ENCODE results near the gene WNT8A. TPM values are rescaled to one million over a fixed set of nuclear protein-coding genes. Genes with fewer than 3 reads are reported as not detected.

WNT8A gene
- total RNA-seq, 1 donor from 2014 or later: not detected

DNA sequence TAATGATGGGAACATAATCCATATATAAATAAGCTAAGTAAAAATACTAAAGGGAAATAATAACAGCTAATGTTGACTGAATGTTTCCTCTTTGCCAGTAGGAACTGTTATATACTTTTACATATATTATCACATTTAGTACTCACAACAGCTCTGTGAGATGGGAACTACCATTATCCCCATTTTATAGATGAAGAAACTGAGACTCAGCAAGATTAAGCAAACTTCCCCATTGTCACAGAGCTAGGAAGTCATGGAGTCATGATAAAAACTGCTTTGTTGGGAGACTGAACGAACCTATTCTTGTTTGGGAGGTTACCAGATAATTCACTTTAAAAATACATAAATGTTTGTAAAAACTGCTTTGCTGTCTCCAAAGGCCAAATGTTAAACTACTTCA lies 23.4 kb downstream of the WNT8A start:
- ATAC-seq (no peak), DNase-seq (no peak)
- intact Hi-C loops (cut with DNase I): no loop called here
- TF ChIP-seq, protein P1, sequence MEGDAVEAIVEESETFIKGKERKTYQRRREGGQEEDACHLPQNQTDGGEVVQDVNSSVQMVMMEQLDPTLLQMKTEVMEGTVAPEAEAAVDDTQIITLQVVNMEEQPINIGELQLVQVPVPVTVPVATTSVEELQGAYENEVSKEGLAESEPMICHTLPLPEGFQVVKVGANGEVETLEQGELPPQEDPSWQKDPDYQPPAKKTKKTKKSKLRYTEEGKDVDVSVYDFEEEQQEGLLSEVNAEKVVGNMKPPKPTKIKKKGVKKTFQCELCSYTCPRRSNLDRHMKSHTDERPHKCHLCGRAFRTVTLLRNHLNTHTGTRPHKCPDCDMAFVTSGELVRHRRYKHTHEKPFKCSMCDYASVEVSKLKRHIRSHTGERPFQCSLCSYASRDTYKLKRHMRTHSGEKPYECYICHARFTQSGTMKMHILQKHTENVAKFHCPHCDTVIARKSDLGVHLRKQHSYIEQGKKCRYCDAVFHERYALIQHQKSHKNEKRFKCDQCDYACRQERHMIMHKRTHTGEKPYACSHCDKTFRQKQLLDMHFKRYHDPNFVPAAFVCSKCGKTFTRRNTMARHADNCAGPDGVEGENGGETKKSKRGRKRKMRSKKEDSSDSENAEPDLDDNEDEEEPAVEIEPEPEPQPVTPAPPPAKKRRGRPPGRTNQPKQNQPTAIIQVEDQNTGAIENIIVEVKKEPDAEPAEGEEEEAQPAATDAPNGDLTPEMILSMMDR (IDR thresholded peaks at IDR 0.05): no peak
- Histone ChIP-seq H3K9me3 (no peaks in the 10 kb centered on the region), H3K27me3 (no peaks in the 10 kb centered on the region), H3K27ac (no peak overlapping the region), H3K4me1 (no peaks in the 10 kb centered on the region), H3K4me3 (no peak overlapping the region), H3K36me3 (no peaks in the 10 kb centered on the region)

DNA sequence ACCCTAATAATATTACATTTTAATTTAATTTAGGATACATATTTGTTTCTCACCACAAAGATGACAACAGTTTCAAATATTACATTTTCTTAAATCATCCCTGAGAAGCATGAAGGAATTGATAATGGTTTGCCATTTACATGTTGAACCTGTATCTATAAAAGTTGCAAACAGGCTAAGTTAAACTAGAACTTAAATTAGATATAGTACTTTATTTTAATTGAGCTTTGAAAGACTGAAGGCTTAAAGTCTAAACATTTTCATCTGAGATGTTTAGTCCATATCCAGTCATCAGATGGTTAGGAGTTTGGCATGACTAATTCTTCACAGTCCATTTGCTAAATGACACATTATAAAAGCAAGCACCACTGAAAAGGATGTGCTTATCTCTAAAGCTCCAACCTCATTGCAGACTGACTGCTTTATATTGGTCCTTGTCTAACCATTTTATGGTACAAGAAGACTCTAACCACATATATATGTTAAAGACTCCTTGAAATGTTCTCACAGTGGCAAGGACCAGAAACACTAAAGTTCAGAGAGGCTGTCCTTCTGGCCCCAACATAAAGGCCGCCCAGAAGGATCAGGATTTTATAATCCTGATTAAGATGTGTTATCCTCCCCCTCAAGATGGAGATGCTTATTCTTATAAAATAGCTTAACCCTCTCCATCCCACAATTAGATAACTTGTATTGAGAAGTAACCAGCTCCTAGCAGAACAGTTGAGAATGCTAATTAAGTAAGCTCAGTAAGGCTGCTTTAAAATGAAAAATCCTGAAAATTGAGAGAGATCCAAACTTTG lies 25.8 kb downstream of the WNT8A start:
- intact Hi-C loops (cut with DNase I): no loop called here
- Histone ChIP-seq H3K4me3 (no peak overlapping the region), H3K36me3 (no peaks in the 10 kb centered on the region), H3K9me3 (no peaks in the 10 kb centered on the region), H3K4me1 (no peaks in the 10 kb centered on the region), H3K27me3 (no peaks in the 10 kb centered on the region), H3K27ac (no peak overlapping the region)
- TF ChIP-seq, protein P1 (IDR thresholded peaks at IDR 0.05): no peak
- no peak for DNase-seq
- ATAC-seq: no peak

DNA sequence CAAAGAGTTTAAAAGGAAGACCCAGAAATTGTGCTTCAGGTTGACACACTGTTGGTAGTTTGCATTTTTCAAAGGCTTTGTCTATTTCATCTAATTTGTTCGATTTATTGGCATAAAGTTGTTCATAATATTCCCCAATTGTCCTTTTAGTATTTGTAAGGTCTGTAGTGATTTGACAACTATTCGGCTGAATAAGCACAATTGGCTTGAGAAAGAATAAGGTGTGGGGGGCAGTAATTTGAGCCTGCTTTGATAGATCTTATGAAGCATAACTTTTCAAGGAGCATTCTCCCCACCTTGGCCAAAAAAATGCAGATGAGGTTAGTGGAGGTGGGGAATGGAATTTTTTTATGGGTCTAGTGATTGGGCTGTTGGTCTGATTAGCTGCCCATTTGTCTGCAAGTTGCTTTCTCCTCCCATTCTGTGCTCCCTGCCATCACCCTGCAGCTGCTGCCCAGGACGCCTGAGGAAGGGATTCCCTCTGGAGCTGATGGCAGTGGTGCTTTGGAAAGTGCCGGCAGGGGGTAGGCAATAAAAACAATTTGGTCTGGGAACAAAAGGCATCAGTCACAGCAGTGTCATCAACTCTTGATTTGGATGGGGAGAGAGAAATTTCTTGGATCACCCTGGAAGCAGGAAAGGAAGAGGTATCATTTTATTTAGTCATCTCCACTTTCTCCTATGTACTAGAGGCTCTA lies 26.6 kb downstream of the WNT8A start:
- ATAC-seq (no peak), DNase-seq (no peak)
- Histone ChIP-seq H3K27me3 (no peaks in the 10 kb centered on the region), H3K4me1 (no peaks in the 10 kb centered on the region), H3K4me3 (no peak overlapping the region), H3K36me3 (no peaks in the 10 kb centered on the region), H3K27ac (no peak overlapping the region), H3K9me3 (no peaks in the 10 kb centered on the region)
- intact Hi-C loops (cut with DNase I): no loop called here
- TF ChIP-seq, protein P1 (IDR thresholded peaks at IDR 0.05): no peak

DNA sequence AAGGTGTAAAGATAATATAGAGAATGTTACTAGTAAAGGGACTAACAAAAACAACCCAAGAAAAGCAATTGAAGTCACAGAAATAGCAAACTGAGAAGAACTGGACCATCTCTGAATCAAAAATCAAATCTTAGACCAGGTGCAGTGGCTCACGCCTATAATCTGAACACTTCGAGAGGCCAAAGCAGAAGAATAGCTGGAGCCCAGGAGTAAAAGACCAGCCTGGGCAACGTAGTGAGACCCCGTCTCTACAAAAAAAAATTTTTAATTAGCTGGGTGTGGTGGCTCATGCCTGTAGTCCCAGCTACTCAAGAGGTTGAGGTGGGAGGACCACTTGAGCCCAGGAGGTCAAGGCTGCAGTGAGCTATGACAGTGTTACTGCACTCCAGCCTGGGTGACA lies 27.3 kb downstream of the WNT8A start:
- intact Hi-C loops (cut with DNase I): no loop called here
- no peaks in the 10 kb centered on the region for H3K9me3 ChIP-seq

DNA sequence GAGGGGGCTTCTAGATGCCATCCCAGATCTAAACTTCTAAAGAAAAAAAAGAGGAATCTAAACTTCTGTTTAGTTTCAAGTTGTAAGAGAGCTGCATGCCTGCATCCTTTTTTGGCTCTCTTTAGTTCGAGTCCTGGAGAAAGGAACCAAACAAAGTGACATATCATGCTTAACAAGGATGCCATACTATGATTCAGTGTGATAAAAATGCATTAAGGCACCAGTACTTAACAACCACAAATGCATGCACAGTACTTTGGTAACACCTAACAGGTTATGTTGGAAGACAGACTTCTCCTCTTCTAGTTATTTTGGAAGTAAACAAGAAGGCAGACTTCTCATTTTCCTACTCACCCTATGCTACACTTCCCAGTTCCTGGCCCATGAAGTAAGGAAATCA lies 28.1 kb downstream of the WNT8A start:
- intact Hi-C loops (cut with DNase I): no loop called here
- DNase-seq (no peak), ATAC-seq (no peak)
- no peaks in the 10 kb centered on the region for H3K27me3 ChIP-seq
- TF ChIP-seq, protein P1 (IDR thresholded peaks at IDR 0.05): no peak
- H3K36me3 ChIP-seq: no peaks in the 10 kb centered on the region
- H3K4me3 ChIP-seq: no peak overlapping the region
- H3K27ac ChIP-seq: no peak overlapping the region
- H3K9me3 ChIP-seq: no peaks in the 10 kb centered on the region
- no peaks in the 10 kb centered on the region for H3K4me1 ChIP-seq

More for the DNA sequence above, 27.3 kb downstream of the WNT8A start:
- no peak for DNase-seq
- H3K27me3 ChIP-seq: no peaks in the 10 kb centered on the region
- no peak for ATAC-seq
- H3K36me3 ChIP-seq: no peaks in the 10 kb centered on the region
- TF ChIP-seq, protein P1 (IDR thresholded peaks at IDR 0.05): no peak
- H3K4me1 ChIP-seq: no peaks in the 10 kb centered on the region
- H3K27ac ChIP-seq: no peak overlapping the region
- no peak overlapping the region for H3K4me3 ChIP-seq
